Neural crest cell (in vitro differentiated cells): ENCODE data around the gene C1QTNF5. TPM values are rescaled to one million over a fixed set of nuclear protein-coding genes. Genes with fewer than 3 reads are reported as not detected.

Experiments
- DNase-seq: peaks from one replicate; pipeline ENCODE4 v3.0.0; 2021; ENCODE audit warnings: low read depth, mixed read lengths, low spot score
- H3K27ac Mint-ChIP-seq: one replicate; pipeline ENCODE4 v1.8.0; 2021; ENCODE audit warnings: mild to moderate bottlenecking, mixed read lengths; ENCODE audit not compliant: unreplicated experiment
- H3K27me3 Mint-ChIP-seq: 2 replicates; pipeline ENCODE4 v1.8.0; 2021; ENCODE audit warnings: low read depth, mild to moderate bottlenecking, mixed read lengths
- H3K36me3 Mint-ChIP-seq: 2 replicates; pipeline ENCODE4 v1.8.0; 2021; ENCODE audit warnings: low read depth, mild to moderate bottlenecking, mixed read lengths
- H3K4me1 Mint-ChIP-seq: 2 replicates; pipeline ENCODE4 v1.8.0; 2021; ENCODE audit warnings: mixed read lengths
- H3K4me3 Mint-ChIP-seq: one replicate; pipeline ENCODE4 v1.8.0; 2021; ENCODE audit warnings: mild to moderate bottlenecking, mixed read lengths
- H3K9me3 Mint-ChIP-seq: 2 replicates; pipeline ENCODE4 v1.8.0; 2021; ENCODE audit warnings: mixed read lengths
- CTCF ChIP-seq: fragments of 200-600 bp; sonication (generic); conservative IDR thresholded peaks from 2 replicates; pipeline ENCODE4 v1.5.0; 2021; ENCODE audit warnings: antibody characterized with exemption, mild to moderate bottlenecking
- total RNA-seq: library from RNA; stranded (reverse); gene quantifications from 2 replicates; pipeline ENCODE4 v1.2.1, GENCODE V29; 2021

The C1QTNF5 gene
- total RNA-seq, 1 donor from 2014 or later: 2.1 TPM

GRCh38 chr11:119334174-119334930 lies 6.3 kb downstream of the C1QTNF5 start, which contains the start of gene RNF26:
Gene RNF26, plus strand, starts transcription at chr11:119334527. Its CDS starts 596 bp downstream, at chr11:119335123.
- Mint-ChIP-seq H3K27me3 (peaks cover 13% of the 10 kb centered on the region), H3K27ac (peak within 1 kb of the TSS; percentile 99), H3K4me3 (peak within 1 kb of the TSS; percentile 92), H3K36me3 (no peaks in the 10 kb centered on the region), H3K4me1 (peaks cover 59% of the 10 kb centered on the region), H3K9me3 (no peaks in the 10 kb centered on the region)
- peak; percentile 90 for DNase-seq
- TF ChIP-seq CTCF: no peak

GRCh38 chr11:119332111-119332765 lies 8.4 kb downstream of the C1QTNF5 start:
- Mint-ChIP-seq H3K9me3 (no peaks in the 10 kb centered on the region), H3K36me3 (no peaks in the 10 kb centered on the region), H3K27ac (peak overlapping the region; percentile 46), H3K4me1 (peaks cover 38% of the 10 kb centered on the region), H3K27me3 (no peaks in the 10 kb centered on the region), H3K4me3 (peak overlapping the region; percentile 48)
- TF ChIP-seq CTCF: no peak
- no peak for DNase-seq

- H3K4me1 Mint-ChIP-seq: peaks cover 25% of the 10 kb centered on the region
- no peak overlapping the region for H3K27ac Mint-ChIP-seq
- DNase-seq: no peak
- no peaks in the 10 kb centered on the region for H3K27me3 Mint-ChIP-seq
- no peaks in the 10 kb centered on the region for H3K36me3 Mint-ChIP-seq
- no peak overlapping the region for H3K4me3 Mint-ChIP-seq
- no peak for TF ChIP-seq CTCF
- H3K9me3 Mint-ChIP-seq: no peaks in the 10 kb centered on the region
These were observed 10.4 kb downstream of the C1QTNF5 start for GRCh38 chr11:119330237-119330636.

GRCh38 chr11:119329320-119329719 lies 11.4 kb downstream of the C1QTNF5 start:
- no peak for DNase-seq
- Mint-ChIP-seq H3K27me3 (no peaks in the 10 kb centered on the region), H3K4me3 (peak overlapping the region; percentile 1), H3K27ac (no peak overlapping the region), H3K36me3 (no peaks in the 10 kb centered on the region), H3K9me3 (no peaks in the 10 kb centered on the region), H3K4me1 (peaks cover 20% of the 10 kb centered on the region)
- no peak for TF ChIP-seq CTCF

GRCh38 chr11:119324189-119324588 lies 16.5 kb downstream of the C1QTNF5 start:
- no peaks in the 10 kb centered on the region for H3K9me3 Mint-ChIP-seq
- no peaks in the 10 kb centered on the region for H3K27me3 Mint-ChIP-seq
- H3K4me1 Mint-ChIP-seq: peaks cover 31% of the 10 kb centered on the region
- H3K36me3 Mint-ChIP-seq: no peaks in the 10 kb centered on the region
- H3K4me3 Mint-ChIP-seq: peak overlapping the region; percentile 54
- TF ChIP-seq CTCF: no peak
- DNase-seq: no peak
- no peak overlapping the region for H3K27ac Mint-ChIP-seq
